ENCODE data around the gene HEXIM2. TPM values are rescaled to one million over a fixed set of nuclear protein-coding genes. Genes with fewer than 3 reads are reported as not detected.

HEXIM2 gene
- total and polyA plus RNA-seq, 2 of the 13 experiments (the other 11 are each of a cell fraction or from before 2014, with no cell fraction given) = 27.1 to 32.4 TPM

DNA sequence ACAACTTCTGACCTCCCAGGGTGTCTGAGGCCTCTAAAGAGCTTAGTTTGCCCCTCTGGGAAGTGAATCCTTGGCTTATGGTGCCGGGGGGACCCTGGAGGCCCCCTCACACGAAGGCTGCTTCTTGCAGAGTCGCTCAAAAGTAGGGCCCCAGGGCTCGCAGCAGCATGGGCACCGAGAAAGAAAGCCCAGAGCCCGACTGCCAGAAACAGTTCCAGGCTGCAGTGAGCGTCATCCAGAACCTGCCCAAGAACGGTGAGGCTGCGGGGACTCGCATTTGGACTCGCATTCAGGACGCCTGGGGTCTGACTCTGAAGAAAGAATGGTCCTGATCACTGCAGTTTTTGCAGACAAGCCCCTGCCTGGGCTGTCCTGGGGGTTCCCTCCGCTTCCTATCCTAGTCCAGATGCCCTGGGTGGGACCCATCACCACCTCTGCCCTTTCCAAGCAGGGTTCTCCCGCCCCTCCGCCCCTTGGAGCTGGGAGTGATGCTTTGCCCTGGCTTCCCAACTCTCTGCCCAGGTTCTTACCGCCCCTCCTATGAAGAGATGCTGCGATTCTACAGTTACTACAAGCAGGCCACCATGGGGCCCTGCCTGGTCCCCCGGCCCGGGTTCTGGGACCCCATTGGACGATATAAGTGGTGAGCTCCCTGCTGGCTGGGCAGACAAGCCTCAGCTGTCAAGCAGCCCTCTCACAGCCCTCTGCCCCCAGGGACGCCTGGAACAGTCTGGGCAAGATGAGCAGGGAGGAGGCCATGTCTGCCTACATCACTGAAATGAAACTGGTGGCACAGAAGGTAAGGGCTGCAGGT is 25.5 kb upstream of the HEXIM2 start (continued):
- TF ChIP-seq, protein P1, sequence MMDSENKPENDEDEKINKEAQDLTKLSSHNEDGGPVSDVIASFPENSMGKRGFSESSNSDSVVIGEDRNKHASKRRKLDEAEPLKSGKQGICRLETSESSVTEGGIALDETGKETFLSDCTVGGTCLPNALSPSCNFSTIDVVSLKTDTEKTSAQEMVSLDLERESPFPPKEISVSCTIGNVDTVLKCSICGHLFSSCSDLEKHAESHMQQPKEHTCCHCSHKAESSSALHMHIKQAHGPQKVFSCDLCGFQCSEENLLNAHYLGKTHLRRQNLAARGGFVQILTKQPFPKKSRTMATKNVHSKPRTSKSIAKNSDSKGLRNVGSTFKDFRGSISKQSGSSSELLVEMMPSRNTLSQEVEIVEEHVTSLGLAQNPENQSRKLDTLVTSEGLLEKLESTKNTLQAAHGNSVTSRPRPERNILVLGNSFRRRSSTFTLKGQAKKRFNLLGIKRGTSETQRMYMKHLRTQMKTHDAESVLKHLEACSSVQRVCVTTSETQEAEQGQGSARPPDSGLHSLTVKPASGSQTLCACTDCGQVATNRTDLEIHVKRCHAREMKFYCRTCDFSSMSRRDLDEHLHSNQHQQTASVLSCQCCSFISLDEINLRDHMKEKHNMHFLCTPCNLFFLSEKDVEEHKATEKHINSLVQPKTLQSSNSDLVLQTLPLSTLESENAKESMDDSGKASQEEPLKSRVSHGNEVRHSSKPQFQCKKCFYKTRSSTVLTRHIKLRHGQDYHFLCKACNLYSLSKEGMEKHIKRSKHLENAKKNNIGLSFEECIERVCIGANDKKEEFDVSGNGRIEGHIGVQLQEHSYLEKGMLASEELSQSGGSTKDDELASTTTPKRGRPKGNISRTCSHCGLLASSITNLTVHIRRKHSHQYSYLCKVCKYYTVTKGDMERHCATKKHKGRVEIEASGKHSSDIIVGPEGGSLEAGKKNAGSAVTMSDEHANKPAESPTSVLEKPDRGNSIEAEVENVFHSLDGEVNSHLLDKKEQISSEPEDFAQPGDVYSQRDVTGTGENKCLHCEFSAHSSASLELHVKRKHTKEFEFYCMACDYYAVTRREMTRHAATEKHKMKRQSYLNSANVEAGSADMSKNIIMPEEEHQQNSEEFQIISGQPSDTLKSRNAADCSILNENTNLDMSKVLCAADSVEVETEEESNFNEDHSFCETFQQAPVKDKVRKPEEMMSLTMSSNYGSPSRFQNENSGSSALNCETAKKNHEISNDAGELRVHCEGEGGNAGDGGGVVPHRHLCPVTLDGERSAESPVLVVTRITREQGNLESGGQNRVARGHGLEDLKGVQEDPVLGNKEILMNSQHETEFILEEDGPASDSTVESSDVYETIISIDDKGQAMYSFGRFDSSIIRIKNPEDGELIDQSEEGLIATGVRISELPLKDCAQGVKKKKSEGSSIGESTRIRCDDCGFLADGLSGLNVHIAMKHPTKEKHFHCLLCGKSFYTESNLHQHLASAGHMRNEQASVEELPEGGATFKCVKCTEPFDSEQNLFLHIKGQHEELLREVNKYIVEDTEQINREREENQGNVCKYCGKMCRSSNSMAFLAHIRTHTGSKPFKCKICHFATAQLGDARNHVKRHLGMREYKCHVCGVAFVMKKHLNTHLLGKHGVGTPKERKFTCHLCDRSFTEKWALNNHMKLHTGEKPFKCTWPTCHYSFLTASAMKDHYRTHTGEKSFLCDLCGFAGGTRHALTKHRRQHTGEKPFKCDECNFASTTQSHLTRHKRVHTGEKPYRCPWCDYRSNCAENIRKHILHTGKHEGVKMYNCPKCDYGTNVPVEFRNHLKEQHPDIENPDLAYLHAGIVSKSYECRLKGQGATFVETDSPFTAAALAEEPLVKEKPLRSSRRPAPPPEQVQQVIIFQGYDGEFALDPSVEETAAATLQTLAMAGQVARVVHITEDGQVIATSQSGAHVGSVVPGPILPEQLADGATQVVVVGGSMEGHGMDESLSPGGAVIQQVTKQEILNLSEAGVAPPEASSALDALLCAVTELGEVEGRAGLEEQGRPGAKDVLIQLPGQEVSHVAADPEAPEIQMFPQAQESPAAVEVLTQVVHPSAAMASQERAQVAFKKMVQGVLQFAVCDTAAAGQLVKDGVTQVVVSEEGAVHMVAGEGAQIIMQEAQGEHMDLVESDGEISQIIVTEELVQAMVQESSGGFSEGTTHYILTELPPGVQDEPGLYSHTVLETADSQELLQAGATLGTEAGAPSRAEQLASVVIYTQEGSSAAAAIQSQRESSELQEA (CRISPR knock-in tag; IDR thresholded peaks at IDR 0.05; ENCODE audit: not compliant biosample characterization) = no peak
- TF ChIP-seq EEA1 (CRISPR knock-in tag; IDR thresholded peaks at IDR 0.05; ENCODE audit: borderline replicate concordance) (peak; percentile 68; the same call in 1 of the 2 replicates), KDM5A (IDR thresholded peaks at IDR 0.05; ENCODE audit: borderline replicate concordance, low read length) (0 out of 2 replicates have a peak, but pooled peaks have one; percentile 11), U2AF1 (optimal IDR thresholded peaks at IDR 0.05; ENCODE audit: low read depth, low read length) (no peak), STAT5B (CRISPR knock-in tag; IDR thresholded peaks at IDR 0.05) (no peak), POLR2G (IDR thresholded peaks at IDR 0.05; ENCODE audit: low read depth, low read length) (0 out of 2 replicates have a peak, but pooled peaks have one; percentile 9), ZNF530 (CRISPR knock-in tag; IDR thresholded peaks at IDR 0.05; ENCODE audit: low read depth) (no peak), ZNF777 (CRISPR knock-in tag; IDR thresholded peaks at IDR 0.05) (no peak), ARID2 (CRISPR knock-in tag; IDR thresholded peaks at IDR 0.05; ENCODE audit: borderline replicate concordance) (no peak), ZBTB7A (CRISPR knock-in tag; IDR thresholded peaks at IDR 0.05) (no peak), ZFX (CRISPR knock-in tag; IDR thresholded peaks at IDR 0.05; ENCODE audit: low read depth) (no peak)
- TF ChIP-seq, protein P2, sequence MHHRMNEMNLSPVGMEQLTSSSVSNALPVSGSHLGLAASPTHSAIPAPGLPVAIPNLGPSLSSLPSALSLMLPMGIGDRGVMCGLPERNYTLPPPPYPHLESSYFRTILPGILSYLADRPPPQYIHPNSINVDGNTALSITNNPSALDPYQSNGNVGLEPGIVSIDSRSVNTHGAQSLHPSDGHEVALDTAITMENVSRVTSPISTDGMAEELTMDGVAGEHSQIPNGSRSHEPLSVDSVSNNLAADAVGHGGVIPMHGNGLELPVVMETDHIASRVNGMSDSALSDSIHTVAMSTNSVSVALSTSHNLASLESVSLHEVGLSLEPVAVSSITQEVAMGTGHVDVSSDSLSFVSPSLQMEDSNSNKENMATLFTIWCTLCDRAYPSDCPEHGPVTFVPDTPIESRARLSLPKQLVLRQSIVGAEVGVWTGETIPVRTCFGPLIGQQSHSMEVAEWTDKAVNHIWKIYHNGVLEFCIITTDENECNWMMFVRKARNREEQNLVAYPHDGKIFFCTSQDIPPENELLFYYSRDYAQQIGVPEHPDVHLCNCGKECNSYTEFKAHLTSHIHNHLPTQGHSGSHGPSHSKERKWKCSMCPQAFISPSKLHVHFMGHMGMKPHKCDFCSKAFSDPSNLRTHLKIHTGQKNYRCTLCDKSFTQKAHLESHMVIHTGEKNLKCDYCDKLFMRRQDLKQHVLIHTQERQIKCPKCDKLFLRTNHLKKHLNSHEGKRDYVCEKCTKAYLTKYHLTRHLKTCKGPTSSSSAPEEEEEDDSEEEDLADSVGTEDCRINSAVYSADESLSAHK (CRISPR knock-in tag; IDR thresholded peaks at IDR 0.05; ENCODE audit: borderline replicate concordance) = no peak
- TF ChIP-seq, protein P3, sequence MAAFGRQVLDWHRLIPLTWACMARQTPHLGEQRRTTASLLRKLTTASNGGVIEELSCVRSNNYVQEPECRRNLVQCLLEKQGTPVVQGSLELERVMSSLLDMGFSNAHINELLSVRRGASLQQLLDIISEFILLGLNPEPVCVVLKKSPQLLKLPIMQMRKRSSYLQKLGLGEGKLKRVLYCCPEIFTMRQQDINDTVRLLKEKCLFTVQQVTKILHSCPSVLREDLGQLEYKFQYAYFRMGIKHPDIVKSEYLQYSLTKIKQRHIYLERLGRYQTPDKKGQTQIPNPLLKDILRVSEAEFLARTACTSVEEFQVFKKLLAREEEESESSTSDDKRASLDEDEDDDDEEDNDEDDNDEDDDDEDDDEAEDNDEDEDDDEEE (CRISPR knock-in tag; IDR thresholded peaks at IDR 0.05) = peak; percentile 5
- TF ChIP-seq, protein P4, sequence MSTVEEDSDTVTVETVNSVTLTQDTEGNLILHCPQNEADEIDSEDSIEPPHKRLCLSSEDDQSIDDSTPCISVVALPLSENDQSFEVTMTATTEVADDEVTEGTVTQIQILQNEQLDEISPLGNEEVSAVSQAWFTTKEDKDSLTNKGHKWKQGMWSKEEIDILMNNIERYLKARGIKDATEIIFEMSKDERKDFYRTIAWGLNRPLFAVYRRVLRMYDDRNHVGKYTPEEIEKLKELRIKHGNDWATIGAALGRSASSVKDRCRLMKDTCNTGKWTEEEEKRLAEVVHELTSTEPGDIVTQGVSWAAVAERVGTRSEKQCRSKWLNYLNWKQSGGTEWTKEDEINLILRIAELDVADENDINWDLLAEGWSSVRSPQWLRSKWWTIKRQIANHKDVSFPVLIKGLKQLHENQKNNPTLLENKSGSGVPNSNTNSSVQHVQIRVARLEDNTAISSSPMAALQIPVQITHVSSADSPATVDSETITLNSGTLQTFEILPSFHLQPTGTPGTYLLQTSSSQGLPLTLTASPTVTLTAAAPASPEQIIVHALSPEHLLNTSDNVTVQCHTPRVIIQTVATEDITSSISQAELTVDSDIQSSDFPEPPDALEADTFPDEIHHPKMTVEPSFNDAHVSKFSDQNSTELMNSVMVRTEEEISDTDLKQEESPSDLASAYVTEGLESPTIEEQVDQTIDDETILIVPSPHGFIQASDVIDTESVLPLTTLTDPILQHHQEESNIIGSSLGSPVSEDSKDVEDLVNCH (CRISPR knock-in tag; IDR thresholded peaks at IDR 0.05) = no peak
